Glomerular endothelial cell (primary cell): ENCODE data around the gene KCND2. TPM values are rescaled to one million over a fixed set of nuclear protein-coding genes. Genes with fewer than 3 reads are reported as not detected.
A peak's percentile ranks its signal among the peaks of the same experiment; 100 is the strongest.

Experiments
- DNase-seq: peaks from one replicate; pipeline ENCODE4 v3.0.0-alpha.2; 2011; ENCODE audit warnings: low read depth, low spot score; ENCODE audit errors: extremely low read depth
- total RNA-seq: library from RNA; depleted of rRNA; stranded (reverse); fragments of >200 nt; gene quantifications from 2 replicates; pipeline ENCODE4 v1.2.3, GENCODE V29; 2015

Gene KCND2
- total RNA-seq, 1 donor from 2014 or later = 1.3 TPM

DNA sequence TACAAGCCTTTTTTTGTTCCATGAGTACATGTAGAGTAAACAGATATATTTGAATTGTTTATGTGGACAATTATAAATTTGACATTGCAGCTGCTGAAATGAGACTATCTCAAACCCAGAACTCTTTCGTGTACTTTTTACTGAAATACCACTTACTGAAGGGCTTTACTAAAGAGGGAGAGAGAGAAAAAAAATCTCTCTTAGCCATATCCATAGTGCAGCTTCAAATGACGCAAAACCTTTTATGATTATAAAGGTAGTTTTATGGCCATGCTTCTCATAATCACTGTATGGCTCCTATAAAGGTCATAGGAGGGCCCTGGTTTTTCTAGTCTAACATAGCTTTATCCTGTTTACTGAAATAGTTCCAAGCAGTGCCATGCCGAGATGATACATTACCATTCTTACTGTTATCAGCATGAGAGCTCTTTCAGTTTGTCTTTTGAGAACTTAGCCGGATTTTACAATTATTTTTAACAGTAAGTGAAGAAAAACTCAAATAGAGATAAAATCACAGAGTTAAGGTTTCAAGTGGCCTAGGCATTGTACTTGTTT, 35.1 kb downstream of the KCND2 start:
- DNase-seq = no peak

DNA sequence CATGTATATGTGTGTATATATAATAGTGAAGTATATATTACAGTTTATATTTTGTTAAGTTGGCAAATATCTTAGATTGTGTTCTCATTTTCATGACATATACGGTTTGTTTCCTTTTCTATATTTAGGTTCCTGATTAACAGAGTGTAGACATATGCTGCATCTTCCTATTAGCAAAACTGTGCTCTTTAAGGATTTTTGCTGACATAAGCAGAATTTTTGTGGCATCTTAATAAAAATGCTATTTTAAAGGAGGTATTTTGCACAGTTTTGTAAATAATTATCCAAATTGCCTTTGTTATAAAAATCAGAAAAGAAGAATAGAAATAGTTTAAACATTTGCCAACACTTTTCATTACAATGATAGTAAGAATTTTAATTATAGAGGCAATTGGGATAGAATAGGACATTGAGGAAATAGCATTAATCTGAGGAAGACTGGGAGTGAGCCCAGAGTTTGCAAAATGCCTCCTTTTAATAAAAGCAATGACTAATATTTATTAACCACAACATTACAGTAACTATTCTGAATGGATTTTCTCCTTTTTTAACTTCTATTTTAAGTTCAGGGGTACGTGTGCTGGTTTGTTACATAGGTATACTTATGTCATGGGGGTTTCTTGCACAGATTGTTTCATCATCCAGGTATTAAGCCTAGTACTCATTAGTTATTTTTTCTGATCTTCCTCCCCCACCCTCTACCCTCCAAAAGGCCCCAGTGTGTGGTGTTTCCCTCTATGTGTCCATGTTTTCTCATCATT, 38.2 kb downstream of the KCND2 start:
- no peak for DNase-seq

DNA sequence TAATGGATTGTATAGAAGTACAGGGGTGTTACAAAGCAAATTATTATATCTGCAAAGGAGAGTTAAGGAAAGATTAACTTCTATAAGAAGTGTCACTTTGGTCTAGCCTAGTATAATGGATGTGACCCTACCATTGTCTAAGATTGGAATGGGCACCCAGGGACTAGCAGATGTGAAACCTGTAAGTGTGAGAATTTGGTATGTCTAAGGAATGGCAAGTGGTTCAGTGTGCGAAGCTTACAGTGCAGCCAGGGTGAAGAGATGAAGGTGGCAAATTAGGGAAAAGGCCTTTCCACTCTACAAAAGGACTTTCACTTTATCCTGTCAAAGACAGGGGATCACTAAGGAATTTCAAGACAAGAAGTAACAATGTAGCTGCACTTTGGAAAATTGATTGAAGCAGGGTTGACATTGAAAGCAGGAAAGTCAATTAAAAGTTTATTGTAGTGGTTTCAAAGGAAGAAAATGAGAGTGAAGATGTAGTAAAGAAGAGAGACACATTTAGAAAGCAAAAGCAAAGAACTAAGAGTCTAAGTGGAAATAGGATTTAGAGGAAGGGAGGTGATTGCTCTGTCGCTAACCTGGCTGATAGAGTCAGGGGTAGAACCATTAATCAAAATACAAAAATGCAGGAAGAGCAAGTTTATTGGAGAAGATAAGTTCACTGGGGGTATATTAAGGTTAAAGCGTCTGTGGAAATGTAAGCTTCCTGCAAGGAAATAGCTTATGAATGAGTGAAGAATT, 47.4 kb downstream of the KCND2 start:
- peak; percentile 20 for DNase-seq

DNA sequence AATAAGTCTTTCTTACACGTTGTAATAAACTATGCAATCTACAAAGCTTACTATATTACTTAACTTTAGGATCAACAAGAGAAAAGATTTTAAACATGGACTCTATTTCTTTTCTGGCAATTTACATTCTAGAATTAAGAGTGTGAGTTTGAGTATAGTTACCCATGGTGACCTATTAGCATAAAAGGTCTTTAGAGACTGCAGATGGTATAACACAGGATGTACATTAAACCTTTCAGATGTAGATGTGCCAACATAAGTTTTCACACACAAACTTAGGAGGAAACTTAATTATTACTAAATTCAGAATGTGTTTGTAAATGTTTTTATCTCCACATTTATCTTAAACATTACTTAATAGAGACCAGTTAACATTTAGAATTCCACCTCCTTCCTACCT, 54.1 kb downstream of the KCND2 start:
- no peak for DNase-seq

DNA sequence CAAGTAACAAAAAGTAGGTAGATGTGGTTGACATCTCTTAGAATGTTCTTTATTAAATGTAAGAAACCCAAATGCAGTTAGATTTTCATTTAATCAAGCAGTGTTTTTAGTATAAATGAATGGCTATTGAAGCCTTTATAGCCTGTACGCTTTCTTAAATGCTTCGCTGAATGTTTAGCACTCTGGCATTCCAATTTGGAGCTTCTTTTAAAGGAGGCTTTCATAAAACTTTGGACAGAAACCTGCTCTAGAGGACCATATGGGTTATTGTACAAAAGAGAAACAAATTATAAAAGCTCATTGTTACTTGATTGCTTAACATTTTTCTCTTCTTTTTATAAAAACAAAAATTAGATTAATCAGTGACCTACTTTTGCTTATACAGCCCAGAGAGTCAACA, 59.5 kb downstream of the KCND2 start:
- DNase-seq = no peak

DNA sequence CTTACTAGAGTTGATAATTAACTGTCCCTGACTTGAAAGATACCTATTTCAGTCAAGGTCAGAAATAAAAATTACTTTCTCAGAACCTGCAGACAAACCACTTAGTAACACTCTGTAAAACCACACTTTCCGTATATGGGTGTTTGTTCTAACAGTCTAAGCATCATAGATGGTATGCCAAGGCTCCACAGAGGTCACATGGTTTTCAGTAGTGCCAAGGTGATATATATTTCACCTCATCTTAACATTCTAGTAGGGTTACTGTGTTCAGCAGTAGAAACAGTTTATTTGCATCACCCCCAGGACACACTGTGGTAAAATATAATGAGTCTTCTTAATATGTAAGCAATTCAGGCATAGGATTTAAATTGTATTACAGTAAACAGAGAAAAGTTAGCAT, 61.5 kb downstream of the KCND2 start:
- no peak for DNase-seq

DNA sequence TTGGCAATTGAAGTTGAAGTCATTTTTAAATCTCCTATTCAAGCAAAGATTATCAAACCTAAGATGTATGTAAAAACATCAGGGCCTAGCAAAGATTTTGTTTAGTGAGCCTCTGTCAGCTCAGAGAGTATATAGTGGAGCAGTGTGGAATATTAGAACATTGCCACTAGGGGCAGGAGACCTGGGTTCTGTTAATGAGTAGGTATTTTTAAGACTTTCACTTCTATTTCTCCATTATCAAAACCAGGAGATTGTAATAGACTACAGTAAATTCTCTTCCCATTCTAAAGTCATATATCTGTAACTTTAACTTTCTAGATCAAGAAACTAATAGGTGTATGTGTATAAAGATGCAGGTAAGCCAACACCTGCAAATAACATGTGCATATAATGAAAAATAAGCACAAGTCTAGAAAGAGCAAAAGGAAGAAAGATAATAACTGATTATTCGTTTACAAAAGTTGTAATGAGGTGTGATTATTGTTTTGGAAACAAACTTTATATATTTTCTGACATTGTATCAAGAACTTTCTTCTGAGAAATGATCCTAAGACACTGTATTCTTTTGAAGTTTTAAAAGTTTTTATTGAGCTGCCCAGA, 64.4 kb downstream of the KCND2 start:
- DNase-seq = no peak

DNA sequence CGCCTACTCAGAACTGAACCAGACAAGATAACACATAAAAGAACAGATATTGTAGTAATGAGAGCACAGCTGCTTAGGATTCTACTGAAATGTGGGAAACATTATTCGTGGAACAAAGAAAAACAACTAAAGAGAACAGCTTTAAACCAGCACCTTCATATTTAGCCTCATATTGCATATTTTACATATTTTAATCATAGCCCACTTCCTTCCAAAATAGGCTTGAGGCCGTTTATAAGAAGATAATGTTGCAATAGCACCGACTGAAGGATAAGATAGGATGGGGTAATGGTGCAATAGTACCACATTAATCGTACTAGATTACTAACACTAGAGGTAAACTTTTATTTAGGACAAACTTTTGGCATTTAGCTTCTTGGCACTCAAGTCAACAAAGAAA, 71.3 kb downstream of the KCND2 start:
- DNase-seq = no peak

DNA sequence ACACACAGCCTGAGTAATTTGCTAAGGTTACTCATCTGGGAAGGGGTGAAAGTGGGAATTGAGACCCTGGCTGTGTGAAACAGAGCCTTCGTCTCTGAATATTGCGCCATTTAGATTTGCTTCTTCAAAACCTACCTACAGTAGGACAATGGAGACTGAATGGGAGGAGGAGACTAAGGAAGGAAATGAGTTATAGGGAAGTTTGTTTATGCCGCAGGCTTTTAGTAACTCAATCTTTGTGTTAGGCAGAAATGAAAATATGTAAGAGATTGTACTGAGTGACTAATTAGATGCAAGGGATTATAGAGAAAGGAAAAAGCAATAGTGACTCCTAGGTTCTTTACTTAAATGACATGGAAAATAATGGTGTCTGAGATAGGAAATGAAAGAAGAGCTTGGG, 80.2 kb downstream of the KCND2 start:
- no peak for DNase-seq

DNA sequence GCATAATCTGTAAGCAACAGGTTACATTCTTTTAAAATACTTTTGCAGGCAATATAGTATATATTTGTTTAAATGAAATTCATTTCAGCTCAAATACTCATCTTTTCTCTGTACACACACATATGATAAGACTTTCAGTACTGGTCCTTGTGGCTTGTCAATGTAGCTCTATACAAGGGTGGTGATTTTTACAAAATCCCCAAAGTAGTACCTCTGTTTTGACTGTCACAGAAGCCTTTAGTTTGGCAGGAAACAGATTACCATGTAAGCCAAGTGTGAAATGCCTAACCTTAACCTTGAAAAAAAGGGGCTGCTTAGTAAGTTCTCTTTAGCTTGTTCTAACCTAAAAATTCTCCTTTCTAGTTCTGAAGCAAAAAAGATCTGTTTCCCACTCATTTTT, 87.9 kb downstream of the KCND2 start:
- no peak for DNase-seq

DNA sequence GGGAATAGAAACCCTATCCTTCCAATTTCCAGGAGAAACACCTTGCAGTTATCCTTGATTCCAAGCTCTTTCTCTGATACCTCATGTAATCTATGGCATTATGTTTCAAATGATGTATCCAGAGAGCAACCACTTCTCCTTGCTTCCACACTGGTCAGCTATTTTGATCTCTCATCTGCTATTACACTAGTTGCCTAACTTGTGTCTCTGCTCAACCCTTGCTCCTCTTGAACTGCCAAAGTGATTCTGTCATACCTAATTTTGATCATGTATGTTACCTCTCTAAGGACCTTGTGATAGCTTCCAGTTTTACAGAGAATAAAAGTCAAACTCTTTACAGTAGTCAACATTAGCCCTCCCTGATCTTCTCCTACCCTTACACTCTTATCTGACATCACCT, 90.4 kb downstream of the KCND2 start:
- DNase-seq = no peak

DNA sequence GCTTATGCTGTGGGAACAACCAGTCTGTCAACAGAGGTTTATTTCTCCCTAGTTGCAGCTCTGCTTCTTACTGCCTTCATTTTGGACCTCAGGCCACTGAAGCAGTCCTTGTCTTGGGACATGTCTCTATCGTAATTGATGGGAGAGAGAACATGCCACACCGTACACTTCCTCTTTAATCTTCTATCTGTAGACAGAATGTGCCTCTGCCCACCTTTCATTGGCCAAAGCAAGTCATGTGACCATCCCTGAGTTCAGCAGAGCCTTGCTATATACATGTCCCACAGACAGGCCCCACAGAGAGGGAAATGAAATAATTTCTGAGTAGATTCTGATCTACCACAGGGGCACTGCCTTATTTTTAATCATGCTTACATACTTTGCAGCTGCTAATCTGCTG, 98.0 kb downstream of the KCND2 start:
- no peak for DNase-seq

DNA sequence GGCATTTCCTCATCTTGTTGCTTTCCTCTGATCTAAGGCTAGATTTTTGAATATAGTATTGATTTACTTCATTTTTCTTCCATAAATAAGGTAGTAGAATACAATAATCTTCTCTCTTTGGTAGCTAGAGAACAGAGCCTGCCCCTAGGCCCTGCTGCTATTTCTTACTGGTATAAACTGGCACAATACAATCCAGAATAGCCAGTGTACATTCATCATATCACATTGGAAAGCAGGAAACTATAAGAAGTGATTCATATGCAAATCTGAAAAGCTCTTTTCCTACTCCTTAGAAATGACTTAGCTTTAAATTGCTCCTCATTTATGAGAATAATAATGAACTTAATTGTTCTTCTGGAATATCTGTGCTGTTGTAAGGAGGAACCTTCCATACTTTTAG, 100.2 kb downstream of the KCND2 start:
- no peak for DNase-seq

DNA sequence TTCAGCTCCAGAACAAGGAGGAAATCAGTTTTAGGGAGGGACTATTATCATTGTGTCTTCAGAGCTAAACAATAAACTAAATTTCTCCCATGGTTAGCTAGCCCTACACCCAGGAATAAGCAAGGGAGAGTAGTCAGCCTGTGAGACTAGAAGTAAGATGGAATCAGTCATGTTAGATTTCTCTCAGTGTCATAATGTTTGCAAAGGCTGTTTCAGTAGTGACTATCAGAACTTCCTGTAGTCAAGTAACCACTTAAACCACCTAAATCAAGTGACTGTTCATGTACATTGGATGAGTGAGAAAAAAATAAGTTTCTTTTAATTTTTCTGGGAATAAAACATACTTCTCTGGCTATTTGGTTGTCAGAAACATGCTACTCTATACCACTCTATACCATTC, 121.6 kb downstream of the KCND2 start:
- DNase-seq = no peak

DNA sequence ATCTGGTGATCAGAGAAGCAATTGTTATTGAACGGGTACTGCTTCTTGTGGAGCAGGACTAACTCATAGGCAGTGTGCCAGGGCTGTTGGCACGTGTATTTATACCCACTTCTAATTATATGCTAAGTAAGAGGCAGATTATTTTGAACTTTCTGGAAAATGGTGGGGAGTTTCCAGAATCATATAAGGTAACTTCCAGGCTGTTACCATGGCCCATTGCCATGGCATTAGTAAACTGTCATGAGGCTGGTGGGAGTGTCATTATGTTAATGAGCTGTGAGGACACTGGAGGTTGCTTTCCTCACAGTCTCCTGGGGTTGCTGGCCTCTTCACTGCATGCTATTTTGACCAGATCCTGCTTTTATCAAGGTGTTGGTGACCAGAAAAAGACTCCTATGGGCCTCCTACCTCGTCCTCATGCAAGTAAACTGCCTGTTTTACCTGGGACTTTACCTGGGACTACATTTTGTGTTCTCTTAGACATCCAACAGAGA, 122.6 kb downstream of the KCND2 start:
- DNase-seq = no peak

DNA sequence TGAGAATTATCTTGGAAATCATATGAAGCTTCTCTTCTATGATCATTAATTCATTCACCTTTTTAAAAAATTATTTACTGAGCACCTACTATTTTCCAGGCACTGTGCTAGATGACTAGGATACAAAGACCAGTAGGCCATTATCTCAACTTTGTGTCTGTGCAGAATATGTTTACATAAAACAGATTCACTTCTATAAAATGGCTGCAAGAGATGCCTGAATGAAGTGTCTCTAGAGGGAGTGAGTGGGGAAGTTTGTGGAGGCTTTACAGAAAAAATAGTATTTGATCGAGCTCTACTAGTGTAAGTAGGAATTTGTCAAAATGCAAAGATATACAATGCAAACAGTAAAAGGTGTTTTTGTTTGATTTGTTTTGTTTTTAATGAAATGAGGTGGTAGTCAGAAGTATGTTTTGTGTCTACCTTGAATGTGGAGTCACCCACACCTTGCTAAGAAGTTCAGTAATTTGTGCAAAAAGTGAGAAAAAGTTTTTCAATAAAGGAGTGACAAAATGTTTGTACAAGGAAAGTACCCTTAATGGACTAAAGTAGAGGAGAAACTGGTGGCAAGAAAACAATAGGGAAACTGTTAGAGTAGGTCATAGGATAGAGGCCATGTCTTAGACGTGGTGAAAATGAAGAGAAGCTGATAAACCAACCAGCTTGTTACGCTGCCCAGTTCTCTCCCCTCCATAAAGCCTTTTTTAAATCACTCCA, 125.5 kb downstream of the KCND2 start:
- DNase-seq = no peak

DNA sequence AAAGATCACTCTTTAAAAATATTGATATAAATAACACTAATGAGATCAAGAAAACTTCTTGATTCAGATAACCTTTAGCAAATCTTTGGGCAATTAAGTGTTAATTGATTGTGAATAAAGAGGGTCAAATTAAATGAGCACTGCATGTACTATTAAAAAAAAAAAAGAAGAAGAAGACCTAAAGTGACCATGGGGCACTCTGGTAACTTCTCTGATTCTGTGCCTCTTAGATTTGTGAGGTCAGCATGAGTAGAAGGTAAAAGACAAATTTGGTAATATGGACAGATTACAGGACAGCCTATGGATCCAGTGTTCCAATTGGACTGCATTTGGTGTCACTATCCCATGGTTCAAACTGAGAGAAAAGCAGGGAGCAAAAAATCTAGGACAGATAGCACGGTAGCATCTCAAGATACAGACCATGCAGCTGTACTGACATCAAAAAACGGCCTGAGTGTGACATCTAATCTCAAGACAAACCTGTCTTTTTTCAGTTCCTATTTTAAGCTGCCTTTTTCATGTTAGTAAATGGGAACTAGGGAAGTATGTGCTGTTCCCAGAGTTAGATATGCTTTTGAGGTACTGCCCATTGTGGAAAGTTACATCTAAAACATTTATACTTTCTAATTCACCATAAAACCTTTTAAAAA, 128.0 kb downstream of the KCND2 start:
- no peak for DNase-seq

DNA sequence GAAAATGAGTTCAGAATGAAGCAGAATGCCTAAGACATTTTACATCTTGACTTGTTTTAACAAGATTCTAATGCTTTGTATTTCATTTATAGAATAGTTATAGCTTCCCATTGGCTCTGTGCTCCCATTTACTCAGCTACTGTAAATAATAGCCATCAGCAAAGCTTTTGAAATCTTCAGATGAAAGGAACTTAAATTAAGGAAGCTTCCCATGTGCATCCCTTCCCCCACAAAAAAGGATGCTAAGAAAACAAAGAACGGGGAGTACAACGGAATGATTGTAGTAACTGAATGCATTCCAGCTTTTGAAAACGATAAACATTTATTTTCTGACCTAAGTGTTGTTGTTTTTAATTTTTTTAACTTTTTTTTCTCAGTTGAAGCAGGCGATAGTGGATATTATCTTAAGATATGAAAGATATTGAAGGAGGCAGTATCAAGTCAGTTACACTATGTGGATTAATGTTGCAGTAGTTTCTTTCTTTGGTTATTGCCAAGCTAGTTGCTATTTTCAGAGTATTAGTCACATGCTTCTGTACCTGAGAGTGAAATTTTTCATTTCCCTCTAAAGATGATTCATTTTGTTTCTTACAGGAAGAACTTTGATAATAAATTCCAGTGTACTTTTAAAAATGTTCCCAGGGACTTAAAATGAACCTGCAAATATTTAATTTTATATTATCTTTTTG, 129.2 kb downstream of the KCND2 start:
- peak; percentile 29 for DNase-seq

DNA sequence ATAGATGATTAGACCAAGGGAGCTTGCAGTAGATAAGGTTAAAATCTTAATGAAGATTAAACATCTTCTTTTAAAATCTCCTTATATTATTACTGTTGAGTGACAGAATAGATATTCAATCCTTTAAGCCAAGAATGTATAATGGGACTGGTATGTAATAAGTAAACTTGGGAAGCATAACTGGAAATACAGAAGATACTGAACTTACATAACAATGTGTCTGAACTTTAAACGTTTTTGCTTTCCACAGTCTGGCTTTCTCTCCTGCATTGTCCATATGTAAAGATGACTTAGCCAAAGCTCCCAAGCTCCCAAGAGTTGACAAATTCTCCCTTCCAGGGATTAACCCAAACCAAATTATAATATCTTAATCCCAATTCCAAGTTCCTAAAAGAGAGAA, 129.8 kb downstream of the KCND2 start:
- DNase-seq = peak; percentile 3

DNA sequence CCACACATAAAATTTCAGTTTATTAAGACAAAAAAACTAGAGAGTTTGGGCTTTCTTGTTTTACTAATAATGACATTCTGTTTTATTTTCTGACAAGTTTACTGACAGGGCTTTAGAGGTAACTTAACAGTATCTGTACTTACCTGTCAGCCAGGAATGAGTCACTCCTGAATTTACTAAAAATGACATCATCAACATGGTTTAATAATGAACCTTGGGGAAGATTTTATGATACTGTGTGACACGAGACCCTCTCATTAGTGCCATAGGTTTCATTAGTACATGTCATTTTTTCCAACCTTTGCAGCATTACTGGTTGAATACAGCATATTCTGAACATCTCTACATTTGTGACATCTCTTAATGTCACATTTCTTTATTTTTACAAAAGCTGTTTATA, 131.1 kb downstream of the KCND2 start:
- DNase-seq = no peak
